Measurements from ENCODE around the gene GLRX3. TPM values are rescaled to one million over a fixed set of nuclear protein-coding genes. Genes with fewer than 3 reads are reported as not detected.

The GLRX3 gene
- total RNA-seq, 6 experiments from 2014 or later, result 23.5 to 50.6 (median 33.4) TPM

DNA sequence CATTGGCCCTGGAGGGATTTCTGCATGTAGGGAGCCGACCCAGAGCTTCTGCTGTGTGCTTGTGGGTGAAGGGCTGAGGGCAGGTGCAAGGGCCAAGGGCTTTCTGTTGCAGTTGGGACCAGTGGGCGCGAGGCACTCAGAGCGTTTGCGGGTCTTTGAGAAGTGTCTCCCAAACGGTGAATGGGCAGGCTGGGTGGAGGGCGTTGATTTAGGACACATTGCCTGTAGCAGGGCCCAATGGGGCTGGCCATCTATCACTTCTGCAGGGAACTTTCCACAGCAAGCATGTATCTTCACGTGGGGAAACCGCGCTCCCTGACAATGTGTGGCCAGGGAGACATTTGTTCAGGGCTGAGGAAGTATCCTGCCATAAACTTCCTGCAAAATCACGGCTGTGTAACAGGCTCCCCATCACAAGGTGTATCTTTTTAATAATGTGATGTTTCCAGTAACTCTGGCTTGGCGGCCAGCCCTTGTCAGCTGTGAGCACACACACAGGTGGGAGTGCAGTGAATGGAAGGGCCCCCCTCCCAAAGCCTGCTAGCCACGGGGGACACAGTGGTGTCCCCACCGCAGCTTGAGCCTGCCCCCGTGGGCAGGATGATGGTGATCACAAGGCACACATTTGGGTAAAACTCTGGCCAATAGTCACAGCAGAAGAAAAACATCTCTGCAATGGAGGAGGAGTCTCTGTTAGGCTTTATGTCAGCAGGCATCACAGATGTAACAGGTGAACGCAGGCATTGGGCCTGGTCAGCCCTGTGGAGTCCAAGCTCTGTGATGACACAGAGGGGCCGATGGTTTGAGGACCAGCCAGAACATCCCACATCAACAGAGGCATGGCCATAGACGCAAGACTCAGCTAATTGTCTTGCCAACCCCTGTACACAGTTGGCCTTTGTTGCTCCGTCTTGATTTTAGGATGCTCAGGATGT is 84.3 kb downstream of the GLRX3 start:
- intact Hi-C loops (cut with DNase I), result no loop called here
- Histone ChIP-seq H3K36me3 (no peaks in the 10 kb centered on the region), H3K27ac (no peak overlapping the region), H3K4me3 (no peak overlapping the region), H3K4me1 (no peaks in the 10 kb centered on the region), H3K9me3 (no peaks in the 10 kb centered on the region), H3K27me3 (no peaks in the 10 kb centered on the region)
- 75% methylated on average over 5 of the region's 19 CpGs for WGBS (ENCODE audit: insufficient coverage, low coverage, low lambda C conversion rate, missing lambda C conversion rate)
- ATAC-seq (no peak), DNase-seq (peak in 1 of 3 donors; percentile 33)
- TF ChIP-seq POLR2A (IDR thresholded peaks at IDR 0.05), result no peak

DNA sequence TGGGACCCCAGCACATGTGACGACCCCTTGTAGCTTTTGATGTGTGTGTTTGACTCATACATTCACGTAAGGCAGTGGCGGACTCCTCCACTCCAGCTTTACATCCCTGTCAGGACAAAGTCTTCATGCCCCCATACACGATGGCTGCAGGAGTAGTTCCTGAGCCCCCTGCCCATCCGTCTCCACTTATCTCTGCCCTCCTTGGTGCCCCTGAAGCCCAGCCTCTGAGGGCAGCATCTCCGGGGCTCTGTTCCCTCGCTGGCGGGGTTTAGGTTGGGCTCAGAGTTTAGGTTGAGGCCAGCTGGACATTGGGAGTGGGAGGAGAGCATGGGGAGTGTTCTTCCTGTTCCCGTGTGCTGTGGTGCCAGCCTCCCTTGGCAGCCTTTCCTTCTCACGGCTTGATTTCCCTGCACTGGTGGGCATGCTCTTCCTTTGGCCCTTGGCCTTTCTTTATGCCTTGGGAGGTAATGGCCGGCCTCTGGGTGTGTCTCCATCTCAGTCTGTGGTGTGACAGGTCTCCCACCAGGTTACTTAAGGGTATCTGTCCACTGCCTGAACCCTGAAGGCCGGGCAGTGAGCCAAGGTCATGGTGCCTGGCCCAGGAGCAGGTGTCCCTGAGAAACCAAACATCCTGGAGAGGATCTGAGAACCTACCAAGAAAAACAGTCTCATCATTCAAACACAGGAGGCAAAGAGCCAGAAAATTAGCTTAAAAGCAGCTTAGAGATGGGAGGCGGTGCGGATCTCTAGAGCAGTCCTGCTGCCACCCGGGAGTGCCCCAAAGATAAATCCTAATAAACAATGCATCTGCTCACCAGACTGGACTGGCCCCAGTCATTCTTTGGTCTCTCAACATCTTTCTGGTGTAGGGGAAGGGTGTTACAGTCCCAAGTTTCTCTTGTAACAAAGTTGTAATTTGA is 85.5 kb downstream of the GLRX3 start:
- no peaks in the 10 kb centered on the region for H3K27me3 ChIP-seq
- TF ChIP-seq, protein P1, sequence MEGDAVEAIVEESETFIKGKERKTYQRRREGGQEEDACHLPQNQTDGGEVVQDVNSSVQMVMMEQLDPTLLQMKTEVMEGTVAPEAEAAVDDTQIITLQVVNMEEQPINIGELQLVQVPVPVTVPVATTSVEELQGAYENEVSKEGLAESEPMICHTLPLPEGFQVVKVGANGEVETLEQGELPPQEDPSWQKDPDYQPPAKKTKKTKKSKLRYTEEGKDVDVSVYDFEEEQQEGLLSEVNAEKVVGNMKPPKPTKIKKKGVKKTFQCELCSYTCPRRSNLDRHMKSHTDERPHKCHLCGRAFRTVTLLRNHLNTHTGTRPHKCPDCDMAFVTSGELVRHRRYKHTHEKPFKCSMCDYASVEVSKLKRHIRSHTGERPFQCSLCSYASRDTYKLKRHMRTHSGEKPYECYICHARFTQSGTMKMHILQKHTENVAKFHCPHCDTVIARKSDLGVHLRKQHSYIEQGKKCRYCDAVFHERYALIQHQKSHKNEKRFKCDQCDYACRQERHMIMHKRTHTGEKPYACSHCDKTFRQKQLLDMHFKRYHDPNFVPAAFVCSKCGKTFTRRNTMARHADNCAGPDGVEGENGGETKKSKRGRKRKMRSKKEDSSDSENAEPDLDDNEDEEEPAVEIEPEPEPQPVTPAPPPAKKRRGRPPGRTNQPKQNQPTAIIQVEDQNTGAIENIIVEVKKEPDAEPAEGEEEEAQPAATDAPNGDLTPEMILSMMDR (IDR thresholded peaks at IDR 0.05), result no peak
- no peak for TF ChIP-seq POLR2A (IDR thresholded peaks at IDR 0.05)
- 68% methylated on average over 9 of the region's 15 CpGs for WGBS (ENCODE audit: insufficient coverage, low coverage, low lambda C conversion rate, missing lambda C conversion rate)
- no peak for ATAC-seq
- no peaks in the 10 kb centered on the region for H3K4me1 ChIP-seq
- DNase-seq, result peak in 1 of 3 donors; percentile 24
- H3K4me3 ChIP-seq, result no peak overlapping the region
- H3K36me3 ChIP-seq, result no peaks in the 10 kb centered on the region
- no peaks in the 10 kb centered on the region for H3K9me3 ChIP-seq
- intact Hi-C loops (cut with DNase I), result no loop called here
- H3K27ac ChIP-seq, result no peak overlapping the region

DNA sequence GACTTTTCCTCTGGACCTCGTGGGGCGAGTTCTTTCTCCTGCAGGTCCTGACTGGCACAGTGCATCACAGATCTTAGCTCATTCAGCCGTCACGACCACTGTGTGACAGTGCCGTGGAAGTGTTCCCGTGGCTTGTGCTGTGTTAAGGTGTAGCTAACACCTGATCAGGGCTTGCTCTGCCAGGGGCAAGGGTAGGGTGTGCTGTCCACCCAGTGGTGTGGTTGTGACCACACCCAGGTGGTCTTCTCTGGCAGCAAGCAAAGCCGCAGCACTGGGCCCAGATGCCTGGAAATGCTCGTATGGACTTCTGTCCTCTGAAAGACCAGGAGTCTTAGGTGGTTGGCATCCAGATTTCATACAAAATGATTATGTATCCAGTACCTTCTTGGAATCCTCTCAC is 86.2 kb downstream of the GLRX3 start:
- ATAC-seq, result no peak
- no peak overlapping the region for H3K27ac ChIP-seq
- intact Hi-C loops (cut with DNase I), result no loop called here

DNA sequence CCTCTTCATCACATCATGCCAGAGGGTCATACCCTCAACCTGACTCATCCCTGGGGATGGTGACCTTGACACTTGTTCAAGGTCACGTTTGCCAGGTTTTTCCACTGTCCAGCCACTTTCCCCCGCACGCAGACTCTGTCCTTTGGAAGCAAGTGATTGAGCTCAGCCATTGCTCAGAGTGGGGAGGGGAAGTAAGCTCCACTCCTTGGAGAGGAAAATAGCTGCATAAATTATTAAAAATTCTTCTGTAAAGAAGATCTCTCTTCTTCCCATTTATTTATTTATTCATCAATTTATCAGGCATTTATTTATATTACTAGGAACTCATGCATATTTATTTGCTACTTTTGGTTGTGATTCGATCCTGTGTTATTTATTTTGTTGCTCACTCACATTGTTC is 88.0 kb downstream of the GLRX3 start:
- H3K27ac ChIP-seq, result no peak overlapping the region
- ATAC-seq (no peak), DNase-seq (peak in 1 of 3 donors; percentile 15)
- H3K4me1 ChIP-seq, result no peaks in the 10 kb centered on the region
- 51% methylated on average over 4 of the region's 4 CpGs for WGBS (ENCODE audit: insufficient coverage, low coverage, low lambda C conversion rate, missing lambda C conversion rate)
- no peaks in the 10 kb centered on the region for H3K36me3 ChIP-seq
- H3K9me3 ChIP-seq, result no peaks in the 10 kb centered on the region
- no peaks in the 10 kb centered on the region for H3K27me3 ChIP-seq
- intact Hi-C loops (cut with DNase I), result no loop called here
- no peak for TF ChIP-seq POLR2A (IDR thresholded peaks at IDR 0.05)
- TF ChIP-seq, protein P1 (IDR thresholded peaks at IDR 0.05), result no peak
- H3K4me3 ChIP-seq, result no peak overlapping the region

More for the DNA sequence above, 86.2 kb downstream of the GLRX3 start:
- Histone ChIP-seq H3K4me3 (no peak overlapping the region), H3K4me1 (no peaks in the 10 kb centered on the region), H3K36me3 (no peaks in the 10 kb centered on the region), H3K27me3 (no peaks in the 10 kb centered on the region), H3K9me3 (no peaks in the 10 kb centered on the region)
- 67% methylated on average over 1 of the region's 8 CpGs for WGBS (ENCODE audit: insufficient coverage, low coverage, low lambda C conversion rate, missing lambda C conversion rate)
- DNase-seq, result peak in 1 of 3 donors; percentile 21
- no peak for TF ChIP-seq POLR2A (IDR thresholded peaks at IDR 0.05)
- TF ChIP-seq, protein P1 (IDR thresholded peaks at IDR 0.05), result no peak

Data from right lobe of liver (tissue), 6 donors.